H9 (cell line): ENCODE results near the gene NOC3L. TPM values are rescaled to one million over a fixed set of nuclear protein-coding genes. Genes with fewer than 3 reads are reported as not detected.

ENCODE experiments used
- DNase-seq: peaks from one replicate; pipeline ENCODE4 v3.0.0-alpha.2; 2017
- H2AFZ ChIP-seq: one replicate; pipeline ENCODE4 v1.6.1; 2013; ENCODE audit warnings: mild to moderate bottlenecking, low read length, control low read depth, moderate library complexity
- H2AK5ac ChIP-seq: 2 replicates; pipeline ENCODE4 v1.6.1; 2013; ENCODE audit warnings: low read length, control low read depth, mixed read lengths; ENCODE audit not compliant: insufficient read length
- H2BK120ac ChIP-seq: one replicate; pipeline ENCODE4 v1.6.1; 2013; ENCODE audit warnings: low read depth, mild to moderate bottlenecking, low read length, control low read depth, inconsistent platforms; ENCODE audit not compliant: poor library complexity, severe bottlenecking
- H2BK12ac ChIP-seq: 2 replicates; pipeline ENCODE4 v1.6.1; 2013; ENCODE audit warnings: low read length, control low read depth, mixed read lengths, low read depth; ENCODE audit not compliant: insufficient read length
- H2BK15ac ChIP-seq: 2 replicates; pipeline ENCODE4 v1.6.1; 2013; ENCODE audit warnings: low read depth, low read length, control low read depth
- H2BK20ac ChIP-seq: one replicate; pipeline ENCODE4 v1.6.1; 2013; ENCODE audit warnings: low read depth, mild to moderate bottlenecking, low read length, control low read depth, inconsistent platforms; ENCODE audit not compliant: poor library complexity, severe bottlenecking
- H2BK5ac ChIP-seq: 2 replicates; pipeline ENCODE4 v1.6.1; 2013; ENCODE audit warnings: low read length, control low read depth, mixed read lengths; ENCODE audit not compliant: insufficient read length
- H3K14ac ChIP-seq: 2 replicates; pipeline ENCODE4 v1.6.1; 2013; ENCODE audit warnings: low read length, control low read depth; ENCODE audit not compliant: insufficient read depth
- H3K18ac ChIP-seq: 2 replicates; pipeline ENCODE4 v1.6.1; 2013; ENCODE audit warnings: low read depth, mild to moderate bottlenecking, mixed read lengths, low read length, control low read depth; ENCODE audit not compliant: insufficient read length
- H3K23ac ChIP-seq: 2 replicates; pipeline ENCODE4 v1.6.1; 2013; ENCODE audit warnings: low read length, control low read depth, mixed read lengths, low read depth; ENCODE audit not compliant: insufficient read length
- H3K23me2 ChIP-seq: 2 replicates; pipeline ENCODE4 v1.6.1; 2013; ENCODE audit warnings: low read depth, mild to moderate bottlenecking, mixed read lengths, low read length, control low read depth; ENCODE audit not compliant: insufficient read length, poor library complexity, severe bottlenecking
- H3K27ac ChIP-seq: 2 replicates; pipeline ENCODE4 v1.5.1; 2013; ENCODE audit warnings: low read length, control low read depth, mixed read lengths, low read depth; ENCODE audit not compliant: insufficient read length
- H3K27me3 ChIP-seq: 2 replicates; pipeline ENCODE4 v1.6.1; 2013; ENCODE audit warnings: low read length, control low read depth, inconsistent platforms; ENCODE audit not compliant: insufficient read depth
- H3K4ac ChIP-seq: 2 replicates; pipeline ENCODE4 v1.6.1; 2013; ENCODE audit warnings: low read depth, mild to moderate bottlenecking, control low read depth, inconsistent platforms, low read length, moderate library complexity
- H3K4me1 ChIP-seq: 2 replicates; pipeline ENCODE4 v1.6.1; 2013; ENCODE audit warnings: low read length, control low read depth, inconsistent platforms; ENCODE audit not compliant: insufficient read depth
- H3K4me2 ChIP-seq: 2 replicates; pipeline ENCODE4 v1.6.1; 2013; ENCODE audit warnings: low read length, control low read depth, mixed read lengths; ENCODE audit not compliant: insufficient read length, insufficient read depth
- H3K56ac ChIP-seq: 2 replicates; pipeline ENCODE4 v1.6.1; 2013; ENCODE audit warnings: low read depth, mild to moderate bottlenecking, mixed read lengths, low read length, control low read depth; ENCODE audit not compliant: insufficient read length
- H3K79me1 ChIP-seq: 2 replicates; pipeline ENCODE4 v1.6.1; 2013; ENCODE audit warnings: low read depth, mild to moderate bottlenecking, moderate library complexity, low read length, control low read depth, inconsistent platforms; ENCODE audit not compliant: insufficient read depth, poor library complexity, severe bottlenecking
- H3K79me2 ChIP-seq: 2 replicates; pipeline ENCODE4 v1.6.1; 2013; ENCODE audit warnings: low read length, control low read depth, inconsistent platforms; ENCODE audit not compliant: insufficient read depth
- H3K9ac ChIP-seq: 2 replicates; pipeline ENCODE4 v1.6.1; 2013; ENCODE audit warnings: low read length, control low read depth, mixed read lengths; ENCODE audit not compliant: insufficient read length; ENCODE audit errors: extremely low read depth
- H3K9me3 ChIP-seq: one replicate; pipeline ENCODE4 v1.6.1; 2013; ENCODE audit warnings: low read depth, low read length, inconsistent platforms; ENCODE audit not compliant: control insufficient read depth
- H3T11ph ChIP-seq: one replicate; pipeline ENCODE4 v1.6.1; 2013; ENCODE audit warnings: mild to moderate bottlenecking, low read length, control low read depth, inconsistent platforms
- H4K20me1 ChIP-seq: one replicate; pipeline ENCODE4 v1.6.1; 2013; ENCODE audit not compliant: control insufficient read depth, insufficient read length, insufficient read depth
- H4K5ac ChIP-seq: 2 replicates; pipeline ENCODE4 v1.6.1; 2013; ENCODE audit warnings: low read depth, mild to moderate bottlenecking, mixed read lengths, low read length, control low read depth; ENCODE audit not compliant: insufficient read length
- H4K8ac ChIP-seq: replicated peaks from 2 replicates; pipeline ENCODE4 v1.6.1; 2013; ENCODE audit warnings: low read length, control low read depth, mixed read lengths, low read depth; ENCODE audit not compliant: insufficient read length
- H4K91ac ChIP-seq: 2 replicates; pipeline ENCODE4 v1.6.1; 2013; ENCODE audit warnings: low read depth, mild to moderate bottlenecking, moderate library complexity, mixed read lengths, low read length, control low read depth; ENCODE audit not compliant: insufficient read length
- H3K27ac Mint-ChIP-seq, 3 experiments: 2 replicates in 2 of 3; 3 replicates in 1 of 3; pipeline ENCODE4 v1.8.0; 2020 to 2021; ENCODE audit warnings: mixed read lengths in 3 of 3, mild to moderate bottlenecking in 1 of 3, moderate library complexity in 1 of 3
- H3K27me3 Mint-ChIP-seq: 2 replicates; pipeline ENCODE4 v1.8.0; 2021; ENCODE audit warnings: low read depth, mild to moderate bottlenecking, moderate library complexity, mixed read lengths
- H3K36me3 Mint-ChIP-seq, 3 experiments: 2 replicates in 2 of 3; 3 replicates in 1 of 3; pipeline ENCODE4 v1.8.0; 2020 to 2021; ENCODE audit warnings: low read depth in 3 of 3, mixed read lengths in 3 of 3; ENCODE audit not compliant: insufficient read depth in 1 of 3
- H3K4me1 Mint-ChIP-seq, 2 experiments: 2 replicates each; pipeline ENCODE4 v1.8.0; 2020; ENCODE audit warnings: mixed read lengths in 2 of 2
- H3K4me3 Mint-ChIP-seq, 2 experiments: 2 replicates in 1 of 2; 3 replicates in 1 of 2; pipeline ENCODE4 v1.8.0; 2020 to 2021; ENCODE audit warnings: mild to moderate bottlenecking in 2 of 2, mixed read lengths in 2 of 2, moderate library complexity in 1 of 2
- H3K9me3 Mint-ChIP-seq, 2 experiments: 2 replicates in 1 of 2; 3 replicates in 1 of 2; pipeline ENCODE4 v1.8.0; 2020; ENCODE audit warnings: mild to moderate bottlenecking in 2 of 2, mixed read lengths in 2 of 2, moderate library complexity in 1 of 2
- CTCF ChIP-seq: fragments of 200-600 bp; sonication (generic); conservative IDR thresholded peaks from 3 replicates; pipeline ENCODE4 v1.8.0; 2021; ENCODE audit warnings: antibody characterized with exemption, mild to moderate bottlenecking
- WGBS: extraction: QIAGEN DNeasy Blood & Tissue Kit; methylation state at CpG from one replicate; pipeline ENCODE4 v1.1.7; 2013; ENCODE audit warnings: missing lambda C conversion rate, low lambda C conversion rate, mixed read lengths; ENCODE audit not compliant: insufficient read length; ENCODE audit errors: extremely low coverage; 5-methylcytosine and 5-hydroxymethylcytosine counted together
- total RNA-seq: library from RNA; stranded (reverse); gene quantifications from 2 replicates; pipeline ENCODE4 v1.2.1, GENCODE V29; 2021

The NOC3L gene
- total RNA-seq, 1 experiment from 2014 or later: 35.8 TPM

- Histone ChIP-seq H4K8ac (no peak overlapping the region), H3T11ph (no peak overlapping the region), H2BK5ac (no peak overlapping the region), H3K18ac (no peak overlapping the region), H3K79me1 (no peaks in the 10 kb centered on the region), H3K27ac (no peak overlapping the region), H2AFZ (no peak overlapping the region), H3K4me1 (no peaks in the 10 kb centered on the region), H3K14ac (no peak overlapping the region), H3K23me2 (no peaks in the 10 kb centered on the region), H3K27me3 (no peaks in the 10 kb centered on the region), H3K56ac (no peak overlapping the region), H4K20me1 (peaks cover 3% of the 10 kb centered on the region), H3K23ac (no peak overlapping the region), H2BK12ac (no peak overlapping the region), H4K5ac (no peak overlapping the region), H3K9me3 (no peaks in the 10 kb centered on the region), H3K9ac (no peak overlapping the region), H2BK15ac (no peak overlapping the region), H3K4ac (no peak overlapping the region), H3K4me2 (no peak overlapping the region), H2BK120ac (no peak overlapping the region), H2BK20ac (no peak overlapping the region), H3K79me2 (no peaks in the 10 kb centered on the region), H4K91ac (no peak overlapping the region), H2AK5ac (no peak overlapping the region)
- no CpG with 5 or more reads among the region's 2 CpGs for WGBS
- Mint-ChIP-seq H3K4me3 (no peak overlapping the region), H3K4me1 (no peaks in the 10 kb centered on the region), H3K36me3 (peaks cover 0 to 24% (median 4%) of the 10 kb centered on the region in 3 experiments; a peak in 3 of 7 replicates), H3K9me3 (no peaks in the 10 kb centered on the region), H3K27ac (no peak overlapping the region), H3K27me3 (no peaks in the 10 kb centered on the region)
- peak; percentile 96 for TF ChIP-seq CTCF
- peak; percentile 63 for DNase-seq
Observed at GRCh38 chr10:94320285-94320914, 42.3 kb downstream of the NOC3L start.
